ENCODE measurements around the gene ANKMY1. TPM values are rescaled to one million over a fixed set of nuclear protein-coding genes. Genes with fewer than 3 reads are reported as not detected.

ANKMY1 gene
- total RNA-seq, 4 donors from 2014 or later = 8.2 to 23.8 (median 17.1) TPM

DNA sequence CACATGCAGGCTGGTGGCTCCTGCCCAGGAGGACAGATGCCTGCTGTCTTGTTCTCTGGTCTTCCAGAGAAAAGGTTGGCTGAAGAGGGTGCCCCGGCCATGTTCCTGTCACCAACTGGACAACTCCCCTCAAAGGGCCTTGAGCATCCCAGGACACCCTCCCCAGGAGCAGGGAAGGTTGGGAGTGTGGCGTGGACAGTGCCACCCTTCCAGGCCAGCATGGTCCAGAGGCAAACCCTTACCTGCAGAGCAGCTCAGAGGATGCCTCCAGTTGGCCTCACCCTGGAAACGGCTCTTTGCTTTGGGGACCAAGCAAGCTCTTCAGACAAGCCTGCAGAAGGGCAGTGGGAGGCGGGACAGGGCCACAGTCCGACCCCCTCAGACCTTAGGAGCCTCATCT, 127.2 kb downstream of the ANKMY1 start:
- Histone ChIP-seq H3K4me3 (no peak overlapping the region), H3K27ac (no peak overlapping the region), H3K9me3 (no peaks in the 10 kb centered on the region), H3K27me3 (peaks cover 0 to 13% (median 0%) of the 10 kb centered on the region in 4 donors), H3K36me3 (no peaks in the 10 kb centered on the region), H3K4me1 (peaks cover 5 to 35% (median 17%) of the 10 kb centered on the region in 3 donors)
- intact Hi-C loops (cut with DNase I) = no loop called here
- TF ChIP-seq POLR2A (IDR thresholded peaks at IDR 0.05) (no peak), CTCF (IDR thresholded peaks at IDR 0.05) (no peak)
- WGBS, 2 donors = 67% methylated on average over 1 of the region's 5 CpGs; no CpG with 5 or more reads in 1 of the 2 donors
- DNase-seq = no peak

GRCh38 chr2:240429872-240430491, 127.8 kb downstream of the ANKMY1 start:
- H3K27me3 ChIP-seq = peaks cover 0 to 10% (median 0%) of the 10 kb centered on the region in 4 donors
- no peak overlapping the region for H3K4me3 ChIP-seq
- no peak overlapping the region for H3K27ac ChIP-seq
- TF ChIP-seq CTCF (IDR thresholded peaks at IDR 0.05) (no peak), POLR2A (IDR thresholded peaks at IDR 0.05) (no peak)
- intact Hi-C loops (cut with DNase I) = no loop called here
- WGBS, 2 donors = 76 to 84% methylated on average over 5 of the region's 14 CpGs
- peaks cover 5 to 34% (median 17%) of the 10 kb centered on the region in 3 donors for H3K4me1 ChIP-seq
- no peak for DNase-seq
- no peaks in the 10 kb centered on the region for H3K9me3 ChIP-seq
- no peaks in the 10 kb centered on the region for H3K36me3 ChIP-seq

Small RNA genes lying within 50 kb of the gene (small RNA-seq; reads per million reads assigned to genes)
- gene MIR149 = 15.6 to 25.9 (median 23.3) reads per million in 4 donors

Other genes with a start within 250 kb of the ANKMY1 start
- 100 to 1,000 TPM in 1 of 4 donors, 10 to 100 TPM in 3; 59.3 to 129 (median 78.6) TPM for gene GPC1, start 122.3 kb downstream of the ANKMY1 start, total RNA-seq
- gene DUSP28, start 2.4 kb upstream of the ANKMY1 start, total RNA-seq = 10 to 100 TPM in 1 of 4 donors, 1 to 10 TPM in 3; 2.0 to 10.5 (median 5.3) TPM
- 10 to 100 TPM; 41.9 to 96.5 (median 48.1) TPM for gene RNPEPL1, start 10.5 kb upstream of the ANKMY1 start, total RNA-seq
- 10 to 100 TPM in 3 of 4 donors, 1 to 10 TPM in 1; 9.9 to 23.3 (median 13.7) TPM for gene CAPN10, start 28.7 kb upstream of the ANKMY1 start, total RNA-seq
- 1 to 10 TPM in 3 of 4 donors, under 1 TPM in 1; 0.31 to 3.2 (median 1.3) TPM for gene GPR35, start 67.5 kb upstream of the ANKMY1 start, total RNA-seq
- gene AQP12B, start 124.9 kb upstream of the ANKMY1 start, total RNA-seq = not detected
- gene AQP12A, start 133.9 kb upstream of the ANKMY1 start, total RNA-seq = not detected